Heart left ventricle (tissue), 16 donors: ENCODE data around the gene SKI. TPM values are rescaled to one million over a fixed set of nuclear protein-coding genes. Genes with fewer than 3 reads are reported as not detected.
A peak's percentile ranks its signal among the peaks of the same experiment; 100 is the strongest.
"Not testable (repeated sequence)": the region's sequence is repeated elsewhere in the genome, so short reads cannot be mapped to it uniquely, and the experiment has no call there.

Experiments
- ATAC-seq, 4 donors: fragments of 200-7000 bp; cut with Tn5 transposase; one replicate each; pipeline ENCODE4 v1.9.1; 2020 to 2022; ENCODE audit warnings: moderate library complexity in 4 of 4, mild to moderate bottlenecking in 3 of 4, moderate number of reproducible peaks in 1 of 4
- DNase-seq, 5 donors: peaks; one replicate each; pipeline ENCODE4 v3.0.0-alpha.2; 2020
- H3K27ac ChIP-seq, 12 donors: fragments of 200-600 bp; sonication (generic) in 4 of 12; one replicate each; pipeline versions ENCODE4 v1.5.0 to v1.8.0; 2016 to 2022; ENCODE audit warnings: mild to moderate bottlenecking in 2 of 12
- H3K27me3 ChIP-seq, 9 donors: fragments of 200-600 bp; sonication (generic) in 2 of 9; one replicate each; pipeline versions ENCODE4 v1.5.1 to v1.8.0; 2016 to 2022; ENCODE audit warnings: mild to moderate bottlenecking in 3 of 9
- H3K36me3 ChIP-seq, 9 donors: fragments of 200-600 bp; sonication (generic) in 2 of 9; one replicate each; pipeline versions ENCODE4 v1.5.0 to v1.8.0; 2018 to 2022; ENCODE audit warnings: mild to moderate bottlenecking in 2 of 9
- H3K4me1 ChIP-seq, 12 donors: fragments of 200-600 bp; sonication (generic) in 4 of 12; one replicate each; pipeline versions ENCODE4 v1.5.0 to v1.8.0; 2016 to 2022; ENCODE audit warnings: mild to moderate bottlenecking in 3 of 12
- H3K4me3 ChIP-seq, 12 donors: fragments of 200-600 bp; sonication (generic) in 4 of 12; one replicate each; pipeline versions ENCODE4 v1.5.0 to v1.8.0; 2017 to 2022; ENCODE audit warnings: mild to moderate bottlenecking in 9 of 12, moderate library complexity in 4 of 12
- H3K9me3 ChIP-seq, 12 donors: fragments of 200-600 bp; sonication (generic) in 4 of 12; one replicate each; pipeline versions ENCODE4 v1.5.0 to v1.8.0; 2016 to 2022; ENCODE audit warnings: mild to moderate bottlenecking in 1 of 12
- POLR2A ChIP-seq, 2 donors: fragments of 450-650 bp; IDR thresholded peaks; one replicate each; pipeline ENCODE4 v1.6.1; 2017; ENCODE audit warnings: antibody characterized with exemption in 2 of 2, mild to moderate bottlenecking in 2 of 2, moderate library complexity in 2 of 2
- WGBS, 4 donors: extraction: QIAGEN DNeasy Blood & Tissue Kit in 2 of 4; methylation state at CpG; one replicate each; pipeline versions ENCODE4 v1.1.5 to v1.1.7; 2013 to 2018; 5-methylcytosine and 5-hydroxymethylcytosine counted together
- intact Hi-C, 10 donors: fragments of 100-400 bp; cut with DNase I; formaldehyde crosslinking; loops; one replicate each; pipeline versions ENCODE4 v1.11.1 to v1.14.2; 2022
- polyA plus RNA-seq, 2 donors: library from polyadenylated mRNA; stranded (reverse); fragments of 200-250 nt; gene quantifications; one replicate each; pipeline ENCODE4 v1.2.3, GENCODE V29; 2013
- total RNA-seq, 9 donors: library from RNA; depleted of rRNA in 2 of 9; stranded (reverse); fragments of >200 nt in 2 of 9; fragmentation: NEBNext Ultra II Directional in 3 of 9; extraction: Animal tissue kit (Norgen Biotek cat#: 25700) in 3 of 9; gene quantifications; one replicate each; pipeline versions ENCODE4 v1.1.0 to v1.2.4, GENCODE V29; 2016 to 2023
- TF ChIP-seq, protein P1 (sequence below), 12 donors: fragments of 200-600 bp; sonication (generic) in 4 of 12; IDR thresholded peaks; one replicate each; pipeline versions ENCODE4 v1.5.0 to v1.8.0; 2018 to 2022; ENCODE audit warnings: antibody characterized with exemption in 12 of 12, mild to moderate bottlenecking in 5 of 12
- donor health status: ischemic (EF 13 %, LVEDD 7.1; RV severe dilation, severe dysfunction).
- donor health status: healthy with polysubstance abuse.
- donor health status: DM: no; HTN: yes; CAD: no.
- donor health status: DM: no; HTN: no; CAD: no.
- donor health status: ischemic (EF 25% LVEDD 6.9; RV normal size, moderate dysfunction).
- donor health status: ischemic (EF 25% LVEDD 5.7; RV mildly dilated, moderate dysfunction).
- donor health status: healthy.
- donor health status: DM: yes; HTN: yes; CAD: no.
- donor health status: ischemic (EF 35%, LVEDD 5.7; RV mildly dilated, moderate dysfunction).
- donor health status: nonischemic (EF 11% LVEDD 7.7; RV severe dilation, severe dysfunction).
- donor health status: DM: yes; HTN: yes; CAD: no.
- donor health status: PGD.
- donor health status: ischemic (EF 29% LVEDD 5.4; RV normal size, mild dysfunction).
- donor health status: nonischemic (EF 23%, LVEDD 6.1; RV moderate dilation, normal function).

Gene SKI
- total and polyA plus RNA-seq, 11 donors: 16.9 to 52.7 (median 38.9) TPM

- ATAC-seq (peak; percentile 39 to 77 (median 61)), DNase-seq (peak; percentile 76 to 90 (median 87))
- 47 to 55% (median 48%) methylated on average over 30 of the region's 30 CpGs for WGBS, 4 donors
- Histone ChIP-seq H3K36me3 (peaks cover 0 to 19% (median 0%) of the 10 kb centered on the region in 9 donors), H3K27me3 (no peaks in the 10 kb centered on the region), H3K4me1 (peaks cover 11 to 95% (median 90%) of the 10 kb centered on the region in 12 donors), H3K9me3 (no peaks in the 10 kb centered on the region), H3K27ac (peak overlapping the region in 9 of 12 donors; percentile 7 to 89 (median 38)), H3K4me3 (peak overlapping the region in 5 of 12 donors; percentile 1 to 36 (median 7))
- intact Hi-C loops: loop anchor here in 2 of 10 donors (5.0 to 10.0 kb wide), 2 partner anchors 54 to 57 kb away; no protein-coding TSS in a partner anchor
- TF ChIP-seq, protein P1, sequence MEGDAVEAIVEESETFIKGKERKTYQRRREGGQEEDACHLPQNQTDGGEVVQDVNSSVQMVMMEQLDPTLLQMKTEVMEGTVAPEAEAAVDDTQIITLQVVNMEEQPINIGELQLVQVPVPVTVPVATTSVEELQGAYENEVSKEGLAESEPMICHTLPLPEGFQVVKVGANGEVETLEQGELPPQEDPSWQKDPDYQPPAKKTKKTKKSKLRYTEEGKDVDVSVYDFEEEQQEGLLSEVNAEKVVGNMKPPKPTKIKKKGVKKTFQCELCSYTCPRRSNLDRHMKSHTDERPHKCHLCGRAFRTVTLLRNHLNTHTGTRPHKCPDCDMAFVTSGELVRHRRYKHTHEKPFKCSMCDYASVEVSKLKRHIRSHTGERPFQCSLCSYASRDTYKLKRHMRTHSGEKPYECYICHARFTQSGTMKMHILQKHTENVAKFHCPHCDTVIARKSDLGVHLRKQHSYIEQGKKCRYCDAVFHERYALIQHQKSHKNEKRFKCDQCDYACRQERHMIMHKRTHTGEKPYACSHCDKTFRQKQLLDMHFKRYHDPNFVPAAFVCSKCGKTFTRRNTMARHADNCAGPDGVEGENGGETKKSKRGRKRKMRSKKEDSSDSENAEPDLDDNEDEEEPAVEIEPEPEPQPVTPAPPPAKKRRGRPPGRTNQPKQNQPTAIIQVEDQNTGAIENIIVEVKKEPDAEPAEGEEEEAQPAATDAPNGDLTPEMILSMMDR (IDR thresholded peaks at IDR 0.05): no peak
- TF ChIP-seq POLR2A (IDR thresholded peaks at IDR 0.05): no peak
Observed at GRCh38 chr1:2240270-2241156, 12.4 kb downstream of the SKI start.

DNA sequence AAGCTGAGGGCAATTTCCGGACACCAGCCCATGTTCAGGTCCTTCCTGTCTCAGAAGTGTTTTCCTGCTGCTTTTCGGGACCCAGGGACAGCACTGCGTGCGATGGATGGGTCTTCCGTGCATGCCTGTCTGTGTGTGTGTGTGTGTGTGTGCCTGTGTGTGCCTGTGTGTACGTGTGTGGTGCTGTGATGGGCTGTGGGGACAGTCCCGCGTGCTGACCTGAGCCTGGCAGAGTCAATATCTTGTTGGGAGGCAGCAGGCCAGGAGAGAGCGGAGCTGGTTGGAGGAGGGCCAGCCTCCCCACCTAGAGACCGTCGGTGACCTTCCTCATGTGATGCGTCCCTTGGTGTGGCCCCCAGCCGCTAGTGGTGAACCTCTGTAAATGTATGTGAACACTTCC is 13.7 kb downstream of the SKI start:
- ATAC-seq (peak in 1 of 4 donors; percentile 4), DNase-seq (peak in 4 of 5 donors; percentile 23 to 59 (median 38))
- Histone ChIP-seq H3K9me3 (no peaks in the 10 kb centered on the region), H3K4me3 (no peak overlapping the region), H3K27me3 (no peaks in the 10 kb centered on the region), H3K36me3 (peaks cover 0 to 19% (median 0%) of the 10 kb centered on the region in 9 donors), H3K4me1 (peaks cover 19 to 95% (median 90%) of the 10 kb centered on the region in 12 donors), H3K27ac (peak overlapping the region in 1 of 12 donors; percentile 73)
- WGBS, 4 donors: 23 to 44% (median 35%) methylated on average over 13 of the region's 13 CpGs
- intact Hi-C loops: loop anchor here in 2 of 10 donors (5.0 to 10.0 kb wide), 2 partner anchors 53 to 55 kb away; no protein-coding TSS in a partner anchor
- no peak for TF ChIP-seq POLR2A (IDR thresholded peaks at IDR 0.05)
- TF ChIP-seq, protein P1 (IDR thresholded peaks at IDR 0.05): no peak

DNA sequence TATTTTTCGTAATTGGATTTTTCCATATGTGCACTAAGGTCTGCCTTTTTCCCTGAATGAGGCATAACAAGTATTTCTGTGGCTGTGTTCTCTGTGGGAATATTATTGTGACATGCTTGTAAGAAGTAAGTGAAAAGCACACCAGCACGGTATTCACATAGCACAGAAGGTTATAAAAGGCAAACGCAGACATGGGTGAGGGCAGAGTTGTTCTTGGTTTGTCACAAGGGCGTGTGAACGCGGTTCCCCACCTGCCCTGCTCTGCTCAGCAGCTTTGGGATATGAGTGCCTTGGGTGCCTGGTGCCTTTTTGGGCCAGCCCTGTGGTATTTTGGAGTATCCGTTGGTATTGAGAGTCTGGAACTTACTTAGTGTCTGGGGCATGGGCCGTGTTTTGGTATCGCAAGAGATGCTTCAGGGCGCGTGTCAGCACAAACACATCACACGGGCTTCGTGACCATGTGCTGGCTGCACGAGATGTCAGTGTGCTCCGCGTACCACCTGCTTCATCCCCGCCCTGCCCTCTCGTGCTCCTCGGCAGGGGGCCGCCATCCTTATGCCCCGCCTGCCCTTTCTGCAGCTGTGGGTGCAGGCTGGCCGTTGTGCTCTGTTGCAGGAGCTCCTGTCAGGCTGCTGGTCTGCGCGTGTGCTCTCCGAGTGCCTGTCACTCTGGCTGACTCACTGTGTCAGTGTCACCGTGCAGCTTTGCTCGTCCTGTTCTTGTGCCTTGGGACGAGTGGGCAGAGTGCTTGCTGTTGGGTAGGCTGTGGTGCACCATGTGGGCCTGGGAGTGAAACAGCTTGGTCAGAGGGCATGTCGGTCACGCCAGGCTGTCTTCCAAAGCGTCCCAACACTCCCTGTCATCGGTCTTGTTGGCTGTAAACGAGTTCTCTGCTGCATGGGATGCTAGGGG is 15.0 kb downstream of the SKI start:
- no peaks in the 10 kb centered on the region for H3K27me3 ChIP-seq
- WGBS, 4 donors: 68 to 79% (median 73%) methylated on average over 31 to 33 of the region's 33 CpGs
- TF ChIP-seq POLR2A (IDR thresholded peaks at IDR 0.05): no peak
- TF ChIP-seq, protein P1 (IDR thresholded peaks at IDR 0.05): no peak
- H3K27ac ChIP-seq: peak overlapping the region in 9 of 12 donors; percentile 9 to 79 (median 39)
- H3K9me3 ChIP-seq: no peaks in the 10 kb centered on the region
- peaks cover 0 to 19% (median 0%) of the 10 kb centered on the region in 9 donors for H3K36me3 ChIP-seq
- ATAC-seq (peak; percentile 48 to 86 (median 70)), DNase-seq (peak; percentile 23 to 82 (median 69))
- intact Hi-C loops: loop anchor here in 2 of 10 donors (5.0 to 10.0 kb wide), 2 partner anchors 52 to 54 kb away; no protein-coding TSS in a partner anchor
- peaks cover 14 to 95% (median 90%) of the 10 kb centered on the region in 12 donors for H3K4me1 ChIP-seq
- H3K4me3 ChIP-seq: no peak overlapping the region

DNA sequence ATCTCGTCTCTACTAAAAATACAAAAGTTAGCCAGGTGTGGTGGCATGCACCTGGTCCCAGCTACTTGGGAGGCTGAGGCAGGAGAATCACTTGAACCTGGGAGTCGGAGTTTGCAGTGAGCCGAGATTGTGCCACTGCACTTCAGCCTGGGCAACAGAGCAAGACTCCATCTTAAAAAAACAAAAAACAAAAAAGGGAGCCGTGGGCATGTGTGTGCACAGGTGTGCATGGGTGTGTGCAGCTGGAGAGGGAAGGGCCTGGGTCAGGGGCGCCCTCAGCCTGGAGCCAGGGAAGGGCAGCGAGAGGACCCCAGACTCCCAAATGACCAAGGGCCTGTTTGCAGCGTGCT is 18.9 kb downstream of the SKI start:
- H3K4me3 ChIP-seq: not testable (repeated sequence)
- H3K27ac ChIP-seq: peak overlapping the region in 1 of 12 donors; percentile 76

More for the DNA sequence above, 18.9 kb downstream of the SKI start:
- intact Hi-C loops: loop anchor here in 1 of 10 donors (10.0 kb wide), 1 partner anchor 48 kb away; no protein-coding TSS in a partner anchor
- H3K36me3 ChIP-seq: peaks cover 0 to 13% (median 0%) of the 10 kb centered on the region in 9 donors
- peaks cover 12 to 96% (median 91%) of the 10 kb centered on the region in 12 donors for H3K4me1 ChIP-seq
- WGBS, 4 donors: 84 to 93% (median 89%) methylated on average over 7 of the region's 7 CpGs
- H3K27me3 ChIP-seq, H3K9me3 ChIP-seq, ATAC-seq, DNase-seq: not testable (repeated sequence)
